D341Med (cell line): ENCODE data around the gene HINT1.
A peak's percentile ranks its signal among the peaks of the same experiment; 100 is the strongest.
"Not testable (repeated sequence)": the region's sequence is repeated elsewhere in the genome, so short reads cannot be mapped to it uniquely, and the experiment has no call there.

Source experiments
- DNase-seq: peaks from one replicate; pipeline ENCODE4 v3.0.0; 2012; ENCODE audit warnings: low spot score

The HINT1 gene

DNA sequence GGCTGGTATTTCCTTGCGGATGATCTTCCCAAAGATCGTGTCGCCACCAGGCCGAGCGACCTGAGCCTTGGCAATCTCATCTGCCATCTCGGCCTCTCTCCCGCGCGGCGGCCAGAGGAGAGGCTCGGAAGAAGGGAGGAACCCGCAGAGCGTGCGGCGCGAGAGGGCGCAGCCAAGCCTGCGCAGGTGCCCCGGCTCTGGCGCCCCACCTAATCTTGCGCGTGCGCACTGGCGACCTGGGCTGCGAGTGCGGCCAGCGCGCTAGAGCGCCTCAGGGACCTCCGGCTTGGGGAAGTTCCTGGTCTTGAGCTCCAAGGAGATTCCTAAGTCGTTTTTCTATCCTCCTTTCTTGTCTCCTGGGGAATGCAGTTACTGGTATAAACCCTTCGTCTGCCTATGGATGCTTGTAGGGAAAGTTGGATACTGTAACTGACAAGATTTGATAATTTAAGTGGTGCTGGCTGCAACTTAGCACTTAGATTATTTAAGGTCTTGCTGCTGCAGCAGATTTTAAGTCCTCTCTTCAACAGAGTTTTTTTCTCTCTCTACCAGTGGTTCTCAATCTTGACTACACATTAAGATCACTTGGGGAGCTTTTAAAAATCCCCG lies at the start of gene HINT1:
Gene HINT1, minus strand, starts transcription at position 138 of the 609 bp plus-strand sequence. Its CDS starts 51 bp downstream, at position 87.
- peak; percentile 97 for DNase-seq

DNA sequence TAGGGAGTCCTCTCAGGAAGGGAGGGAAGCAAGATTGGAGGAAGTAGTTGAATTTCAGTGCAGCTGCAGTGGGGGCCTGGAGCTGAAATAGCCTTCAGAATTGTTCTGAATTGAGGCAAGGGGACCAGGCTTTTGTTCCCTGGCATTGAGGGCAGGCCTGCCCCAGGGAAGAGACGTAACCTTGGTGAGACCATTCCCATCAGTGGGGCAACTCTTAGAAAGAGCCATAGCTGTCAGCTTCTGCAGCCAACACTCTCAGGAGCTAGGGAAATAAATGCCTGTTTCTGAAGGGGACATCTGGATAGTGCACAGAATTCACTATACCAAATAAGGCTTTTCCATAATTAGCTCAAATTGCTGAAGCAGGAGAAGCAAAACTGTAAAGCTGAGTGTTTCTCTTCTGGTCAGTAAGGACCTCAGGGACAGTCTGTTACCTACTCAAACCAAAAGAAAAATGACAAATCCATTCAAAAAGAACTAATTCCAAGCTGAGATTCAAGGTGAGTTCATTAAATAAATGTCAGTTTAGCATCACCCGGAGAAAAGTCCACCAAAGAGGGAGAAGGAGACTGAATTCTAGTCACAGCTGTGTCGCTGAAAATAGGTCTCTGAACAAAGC lies 49.7 kb upstream of the HINT1 start:
- DNase-seq: no peak

DNA sequence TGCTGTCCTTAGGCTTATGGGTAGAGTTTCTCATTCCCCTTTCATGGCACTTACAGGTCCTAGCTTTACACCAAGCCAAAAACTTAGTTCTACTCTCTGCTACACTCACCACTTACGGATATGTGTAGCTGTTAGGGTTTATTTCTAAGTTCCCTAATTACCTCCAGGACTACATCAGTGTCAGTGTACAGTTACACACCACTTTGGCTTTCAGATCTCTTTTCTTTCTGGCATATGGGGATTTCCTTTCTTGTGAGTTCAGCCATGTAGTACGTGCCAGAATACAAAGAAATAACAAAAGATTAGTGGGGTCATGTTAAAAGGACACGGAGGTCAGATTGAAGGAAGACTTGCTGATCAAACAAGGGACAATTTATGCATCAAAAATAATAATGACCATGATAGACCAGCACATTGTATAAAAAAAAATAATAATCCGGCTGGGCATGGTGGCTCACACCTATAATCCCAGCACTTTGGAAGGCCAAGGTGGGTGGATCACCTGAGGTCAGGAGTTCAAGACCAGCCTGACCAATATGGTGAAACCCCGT lies 47.5 kb upstream of the HINT1 start:
- DNase-seq: no peak

DNA sequence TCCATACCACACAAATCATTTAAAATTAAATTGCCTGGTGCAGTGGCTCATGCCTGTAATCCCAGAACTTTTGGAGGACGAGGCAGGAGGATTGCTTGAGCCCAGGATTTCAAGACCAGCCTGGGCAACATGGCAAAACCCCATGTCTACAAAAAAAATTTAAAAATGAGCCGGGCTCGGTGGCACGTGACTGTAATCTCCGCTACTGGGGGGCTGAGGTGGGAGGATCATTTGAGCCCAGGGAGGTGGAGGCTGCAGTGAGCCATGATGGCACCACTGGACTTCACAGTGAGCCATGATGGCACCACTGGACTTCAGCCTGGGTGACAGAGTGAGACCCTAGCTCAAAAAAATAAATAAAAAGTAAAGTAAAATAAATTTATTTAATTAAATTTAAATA lies 46.6 kb upstream of the HINT1 start:
- no peak for DNase-seq

DNA sequence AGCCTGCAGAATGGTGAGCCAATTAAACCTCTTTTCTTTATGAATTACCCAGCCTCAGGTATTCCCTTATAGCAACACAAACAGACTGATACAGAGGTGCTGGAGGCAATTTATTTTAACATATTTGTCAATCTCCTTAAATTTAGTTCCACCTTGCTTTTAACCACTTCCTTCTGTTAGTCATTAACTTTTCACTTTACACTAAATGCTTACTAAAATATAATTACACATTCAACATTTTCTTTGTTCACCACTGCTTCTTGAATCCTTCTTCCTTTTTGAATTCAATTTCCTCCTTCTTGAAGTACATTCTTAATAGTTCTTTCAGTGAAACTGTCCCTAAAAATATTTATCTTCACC lies 45.1 kb upstream of the HINT1 start:
- no peak for DNase-seq

DNA sequence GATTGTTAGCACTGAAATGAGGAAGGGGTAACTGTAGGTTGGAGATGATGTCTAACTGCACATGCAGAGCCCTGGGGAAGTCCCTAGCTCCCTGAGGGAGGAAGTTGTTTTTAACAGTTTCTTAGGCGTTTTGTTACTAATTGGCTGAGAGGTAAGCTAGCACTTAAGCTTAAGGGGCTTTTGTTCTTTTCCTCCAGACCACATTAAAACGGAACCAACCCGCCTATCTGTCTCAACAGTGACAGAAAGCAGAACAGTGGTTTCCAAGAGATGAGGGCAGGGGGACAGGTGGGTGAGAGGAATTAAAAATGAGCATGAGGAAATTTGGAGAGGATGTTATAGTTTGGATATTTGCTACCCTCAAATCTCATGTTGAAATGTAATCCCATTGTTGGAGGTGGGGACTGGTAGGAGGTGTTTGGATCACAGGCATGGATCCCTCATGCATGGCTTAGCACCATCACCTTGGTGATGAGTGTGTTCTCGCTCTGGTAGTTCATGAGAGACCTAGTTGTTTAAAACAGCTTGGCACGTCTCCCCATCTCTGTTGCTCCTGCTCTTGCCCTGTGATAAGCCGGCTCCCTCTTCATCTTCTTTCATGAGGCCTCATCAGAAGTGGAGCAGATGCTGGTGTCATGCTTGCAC lies 44.6 kb upstream of the HINT1 start:
- DNase-seq: no peak

DNA sequence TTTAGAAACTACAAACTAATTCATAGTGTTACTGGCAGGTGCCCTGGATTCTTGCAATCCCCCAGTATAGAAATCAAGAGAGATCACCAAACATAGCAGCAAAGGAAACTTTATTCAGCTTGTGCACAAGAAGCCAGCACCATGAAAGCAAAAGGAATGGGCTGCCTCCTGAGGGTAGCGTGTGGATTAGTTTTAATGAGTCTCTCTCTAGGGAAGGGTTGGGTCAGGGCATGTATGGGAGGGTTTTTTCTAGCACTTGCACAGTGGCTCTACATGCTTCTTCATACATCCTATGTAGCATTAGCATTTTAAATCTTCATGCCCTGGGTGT lies 44.1 kb upstream of the HINT1 start:
- DNase-seq: no peak

DNA sequence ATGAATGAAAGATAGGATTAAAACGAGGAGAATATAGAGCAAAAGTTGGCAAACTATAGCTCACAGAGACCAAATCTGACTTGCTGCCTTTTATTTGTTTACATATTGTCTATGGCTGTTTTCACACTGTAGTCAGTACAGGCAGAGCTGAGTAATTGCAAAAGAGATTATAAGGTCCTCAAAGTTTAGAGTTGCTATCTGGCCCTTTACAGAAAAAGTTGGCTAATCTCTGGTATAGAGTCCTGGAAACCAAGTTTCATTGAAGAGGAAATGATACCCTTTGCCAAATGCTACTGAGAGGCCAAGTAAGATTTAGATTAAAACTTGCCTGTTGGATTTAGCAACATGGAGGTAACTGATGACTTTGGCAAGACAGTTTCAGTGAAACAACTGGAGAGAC lies 41.7 kb upstream of the HINT1 start:
- no peak for DNase-seq

DNA sequence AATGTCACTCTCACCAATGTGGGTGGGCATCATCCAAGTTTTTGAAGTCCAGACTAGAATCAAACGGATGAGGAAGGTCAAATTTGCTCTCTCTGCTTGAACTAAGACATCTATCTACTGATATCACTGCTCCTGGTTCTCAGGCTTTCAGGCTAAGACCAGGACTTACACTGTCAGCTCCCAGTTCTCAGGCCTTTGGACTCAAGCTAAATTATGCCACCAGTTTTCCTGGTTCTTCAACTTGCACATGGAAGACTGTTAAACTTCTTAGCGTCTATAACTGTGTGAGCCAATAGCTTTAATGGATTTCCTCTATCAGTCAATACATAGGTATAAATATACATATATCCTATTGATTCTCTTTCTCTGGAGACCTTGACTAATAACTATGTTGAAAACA lies 41.0 kb upstream of the HINT1 start:
- no peak for DNase-seq

DNA sequence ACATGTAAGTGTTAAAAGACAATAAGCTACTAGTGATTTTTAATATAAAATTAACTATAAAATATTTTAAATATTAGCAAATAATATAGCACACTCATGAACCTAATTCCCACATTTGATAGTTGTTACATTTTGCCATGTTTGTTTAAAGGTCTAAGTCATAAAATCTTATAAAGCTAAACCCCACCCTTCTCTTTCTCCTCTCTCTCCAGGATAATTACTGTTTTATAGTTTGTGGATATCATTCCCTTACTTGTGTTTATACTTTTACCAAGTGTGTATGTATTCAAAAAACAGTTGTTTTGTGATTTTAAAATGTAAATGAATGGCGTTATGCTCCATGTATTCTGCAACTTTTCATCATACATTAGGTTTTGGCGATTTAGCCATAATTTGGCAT lies 39.9 kb upstream of the HINT1 start:
- no peak for DNase-seq

DNA sequence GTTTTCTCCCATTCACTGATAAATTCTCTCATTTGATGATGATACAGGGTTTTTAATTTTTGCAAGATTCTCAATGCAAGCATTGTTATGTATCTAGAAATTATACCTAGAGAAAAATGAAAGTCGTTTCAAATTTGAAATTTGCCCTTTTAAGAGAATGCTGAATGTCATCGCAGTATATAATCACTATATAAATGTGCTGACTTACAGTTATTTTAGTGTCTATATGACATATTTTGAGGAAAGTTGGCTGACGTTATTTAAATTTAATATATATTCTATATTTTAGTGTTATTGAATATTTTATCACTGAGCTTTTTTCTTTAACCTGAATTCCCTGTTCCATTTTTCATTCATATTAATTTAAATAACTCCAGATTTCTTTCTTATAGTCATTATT lies 35.5 kb upstream of the HINT1 start:
- no peak for DNase-seq

DNA sequence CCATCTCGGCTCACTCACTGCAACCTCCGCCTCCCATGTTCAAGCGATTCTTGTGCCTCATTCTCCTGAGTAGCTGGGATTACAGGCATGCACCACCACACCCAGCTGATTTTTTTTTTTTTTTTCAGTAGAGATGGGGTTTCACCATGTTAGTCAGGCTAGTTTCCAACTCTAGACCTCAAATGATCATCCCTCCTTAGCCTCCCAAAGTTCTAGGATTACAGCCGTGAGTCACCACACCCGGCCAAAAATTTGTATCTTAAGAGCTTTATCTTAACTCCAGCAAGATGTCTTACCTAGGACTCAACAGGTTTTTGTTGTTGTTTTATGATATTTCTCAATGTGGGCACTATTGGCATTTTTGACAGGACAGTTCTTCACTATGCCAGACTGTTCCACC lies 33.6 kb upstream of the HINT1 start:
- no peak for DNase-seq

DNA sequence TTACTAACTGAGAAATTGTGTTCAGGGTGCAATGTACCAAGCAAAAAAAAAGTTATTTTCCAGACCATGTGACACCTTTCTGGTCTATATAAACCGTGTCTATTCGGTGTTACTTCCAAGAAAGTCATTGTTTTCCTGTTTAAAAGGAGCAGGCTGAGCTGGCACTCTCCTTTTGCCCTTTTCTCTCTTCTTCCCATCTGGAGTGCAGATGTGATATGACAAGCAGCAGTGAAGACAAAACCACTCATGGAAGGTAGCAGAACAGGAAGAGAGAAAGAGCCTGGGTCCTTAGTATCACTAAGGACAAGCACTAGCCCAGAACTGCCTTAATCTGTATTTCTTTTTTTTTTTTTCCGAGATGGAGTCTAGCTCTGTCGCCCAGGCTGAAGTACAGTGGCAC lies 31.3 kb upstream of the HINT1 start:
- no peak for DNase-seq

DNA sequence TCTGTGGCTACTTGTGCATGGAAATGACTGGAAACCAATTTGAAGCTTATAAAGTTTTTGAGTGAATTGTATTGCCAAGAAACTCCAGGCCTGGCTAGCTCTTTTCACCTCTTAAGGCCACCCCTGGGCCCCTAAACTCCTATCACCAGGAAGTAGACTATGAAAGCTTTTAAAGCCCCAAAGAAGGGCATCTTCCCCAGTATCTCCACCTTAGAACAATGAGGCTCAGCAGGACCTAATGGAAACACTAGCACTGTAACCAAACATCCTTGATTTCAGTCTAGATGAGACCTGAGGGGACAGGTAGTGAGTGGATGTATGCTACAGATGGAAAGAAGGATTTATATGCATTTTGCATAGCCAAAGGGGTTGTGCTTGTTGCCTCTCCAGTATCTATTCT lies 30.6 kb upstream of the HINT1 start:
- no peak for DNase-seq

DNA sequence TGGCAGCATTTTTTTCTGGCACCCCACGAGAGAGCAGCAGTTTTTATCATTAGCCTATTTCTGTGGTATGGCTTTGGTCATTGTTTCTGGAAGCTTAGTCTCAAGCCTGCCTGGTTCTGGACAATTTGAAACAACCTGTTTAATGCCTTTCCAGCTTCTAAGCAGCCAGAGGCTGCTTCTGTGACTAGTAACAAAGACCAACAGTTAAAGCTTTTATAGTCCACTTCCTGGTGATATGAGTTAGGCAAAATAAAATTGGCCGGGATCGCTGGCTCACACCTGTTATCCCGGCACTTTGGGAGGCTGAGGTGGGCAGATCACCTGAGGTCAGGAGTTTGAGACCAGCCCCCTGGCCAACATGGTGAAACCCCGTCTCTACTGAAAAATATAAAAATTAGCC lies 29.7 kb upstream of the HINT1 start:
- DNase-seq: no peak

DNA sequence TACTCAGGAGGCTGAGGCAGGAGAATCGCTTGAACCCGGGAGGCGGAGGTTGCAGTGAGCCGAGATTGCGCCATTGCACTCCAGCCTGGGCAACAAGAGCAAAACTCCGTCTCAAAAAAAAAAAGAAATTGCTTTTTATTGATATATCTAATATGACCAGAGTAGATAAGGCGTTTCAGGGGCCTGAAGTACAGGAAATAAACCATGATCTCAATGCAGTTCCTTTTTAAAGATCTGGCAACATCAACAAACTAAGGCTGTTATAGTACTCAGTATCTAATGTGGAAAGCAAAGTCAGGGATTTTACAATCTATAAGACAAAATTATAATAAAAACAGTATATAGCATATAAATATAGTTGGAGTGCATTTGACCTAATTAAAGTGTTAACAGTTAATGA lies 28.8 kb upstream of the HINT1 start:
- DNase-seq: not testable (repeated sequence)

DNA sequence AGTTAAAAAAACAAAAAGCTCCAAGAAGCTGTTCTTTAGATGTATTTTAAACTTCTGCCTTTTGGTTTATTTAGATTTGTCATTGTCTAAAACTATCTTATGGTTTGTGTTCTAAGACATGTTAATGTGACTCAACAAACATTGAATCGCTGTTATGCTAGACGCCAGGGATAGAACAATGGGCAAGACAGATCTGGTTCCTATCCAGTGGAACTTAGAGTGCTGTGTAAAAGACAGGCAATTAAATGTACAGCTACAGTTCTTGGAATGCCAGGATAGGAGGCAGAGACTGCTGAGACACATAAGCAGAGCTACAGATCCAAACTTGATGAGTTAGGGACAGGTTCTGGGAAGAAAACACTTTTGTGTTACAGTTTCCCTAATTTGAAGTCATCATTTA lies 28.1 kb upstream of the HINT1 start:
- DNase-seq: no peak

DNA sequence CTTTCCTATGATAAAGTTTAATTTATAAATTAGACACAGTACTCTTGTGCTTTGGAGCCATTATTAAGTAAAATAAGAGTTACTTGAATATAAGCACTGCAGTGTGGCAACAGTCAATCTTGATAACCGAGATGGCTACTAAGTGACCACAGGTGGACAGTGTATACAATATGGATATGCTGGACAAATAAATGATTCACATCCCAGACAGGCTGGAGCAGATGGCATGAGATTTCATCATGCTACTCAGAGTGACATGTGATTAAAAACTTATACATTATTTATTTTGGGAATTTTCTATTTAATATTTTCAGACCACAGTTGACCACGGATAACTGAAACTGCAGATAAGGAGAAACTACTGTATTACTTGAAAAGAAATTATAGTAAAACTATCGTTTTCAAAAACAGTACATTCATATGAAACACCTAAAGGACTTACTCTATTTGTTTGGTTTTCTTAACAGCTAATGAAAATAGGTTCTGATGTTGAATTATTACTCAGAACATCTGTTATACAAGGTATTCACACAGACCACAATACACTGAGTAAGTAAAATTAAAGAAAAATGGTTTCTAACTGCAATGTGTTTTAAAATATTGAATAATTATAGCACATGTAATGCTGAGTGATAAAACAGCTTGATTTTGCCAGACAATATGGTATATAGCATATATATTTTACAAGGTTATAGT lies 21.7 kb upstream of the HINT1 start:
- no peak for DNase-seq

DNA sequence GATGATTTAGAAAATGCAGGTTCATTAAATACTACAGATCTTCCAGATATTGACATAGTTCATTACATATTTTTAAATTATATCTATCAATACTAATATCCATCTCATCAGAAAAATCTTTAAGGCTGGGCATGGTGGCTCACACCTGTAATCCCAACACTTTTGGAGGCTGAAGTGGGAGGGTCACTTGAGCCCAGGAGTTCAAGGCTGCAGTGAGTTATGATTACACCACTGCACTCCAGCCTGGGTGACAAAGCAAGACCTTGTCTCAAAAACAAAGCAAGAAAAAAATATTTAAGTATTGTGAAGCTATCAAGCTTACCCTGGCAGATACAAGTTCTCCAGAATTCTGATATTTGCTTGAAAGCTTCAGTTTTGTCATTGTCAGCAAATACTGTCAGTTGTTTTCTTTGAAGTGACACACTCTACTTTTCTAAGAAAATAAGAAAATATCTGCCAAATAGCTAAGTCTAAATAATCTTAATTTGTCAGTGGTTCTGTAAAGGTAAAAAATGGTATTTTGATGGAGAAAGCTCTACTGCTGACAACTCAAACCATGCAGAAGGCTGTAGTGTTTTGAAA lies 20.6 kb upstream of the HINT1 start:
- no peak for DNase-seq

DNA sequence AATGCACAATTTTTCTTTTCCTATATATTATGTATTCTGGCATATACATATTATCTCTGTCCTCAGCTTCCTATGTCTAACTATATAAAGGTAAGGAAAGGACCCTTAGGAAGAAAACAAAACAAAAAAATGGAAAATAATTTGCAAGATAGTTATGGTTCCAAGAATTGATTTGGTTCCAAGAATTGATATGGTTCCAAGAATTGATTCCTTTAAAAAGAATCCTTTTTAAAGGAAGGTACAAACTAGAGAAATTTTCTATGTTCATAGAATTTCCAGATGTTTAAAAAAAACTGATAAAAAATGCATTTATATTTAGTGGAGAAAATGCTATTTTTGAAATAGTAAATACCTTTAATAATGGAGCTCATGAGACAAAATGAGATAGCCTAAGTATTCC lies 17.8 kb upstream of the HINT1 start:
- DNase-seq: no peak

DNA sequence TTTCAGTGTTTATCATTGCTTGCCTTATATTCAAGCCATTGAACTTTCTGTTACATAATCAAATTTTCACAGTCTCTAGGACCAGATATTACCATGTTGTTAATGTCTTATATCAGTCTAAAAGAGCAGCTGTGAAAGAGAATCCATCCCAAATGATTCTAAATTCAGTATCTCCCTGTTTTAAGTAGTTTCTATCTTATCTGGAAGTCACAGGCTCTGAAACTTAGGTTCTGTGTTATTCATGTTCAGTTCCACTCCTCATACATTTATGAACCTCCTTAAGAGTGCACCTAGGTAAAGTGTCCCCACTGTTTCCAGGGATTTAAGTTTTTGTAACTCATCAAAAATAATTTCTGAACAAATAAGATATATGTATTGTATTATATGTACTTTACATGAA lies 15.4 kb upstream of the HINT1 start:
- DNase-seq: no peak

DNA sequence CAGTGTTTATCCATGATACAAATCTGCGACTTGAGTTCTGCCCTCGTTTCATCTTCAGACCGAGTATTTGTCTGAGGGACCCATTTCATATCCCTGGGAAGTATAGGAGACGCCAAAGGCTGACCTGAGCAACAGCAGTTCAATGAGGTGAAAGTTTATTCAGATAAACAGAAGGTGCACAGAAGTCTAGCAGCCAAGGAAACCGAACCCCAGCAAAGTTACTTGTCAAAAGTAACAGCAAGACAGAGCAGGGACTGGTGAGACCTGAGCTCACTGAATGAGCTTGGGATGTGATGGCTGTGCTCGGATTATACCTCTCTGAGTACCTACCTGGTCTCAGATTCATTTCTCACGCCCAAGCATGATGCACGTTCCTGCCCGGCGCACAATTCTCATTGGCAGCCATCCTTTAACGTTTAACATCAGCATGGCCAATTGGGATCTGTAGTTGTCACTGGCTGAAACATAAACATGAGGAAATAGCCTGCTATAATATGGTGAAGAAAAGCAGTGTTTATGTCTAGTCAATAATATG lies 6.3 kb upstream of the HINT1 start:
- peak; percentile 29 for DNase-seq
